Breast epithelium (tissue), 4 donors: Measurements from ENCODE around the gene KRT40. TPM values are rescaled to one million over a fixed set of nuclear protein-coding genes. Genes with fewer than 3 reads are reported as not detected.

ENCODE experiments used
- DNase-seq, 2 donors: peaks; one replicate each; pipeline ENCODE4 v3.0.0-alpha.2; 2019; ENCODE audit warnings: low spot score in 2 of 2
- H3K27ac ChIP-seq, 2 donors: fragments of 200-600 bp; sonication (generic) in 1 of 2; one replicate each; pipeline ENCODE4 v1.5.1; 2016 to 2019; ENCODE audit warnings: mild to moderate bottlenecking in 1 of 2
- H3K27me3 ChIP-seq, 2 donors: fragments of 200-600 bp; sonication (generic) in 1 of 2; one replicate each; pipeline versions ENCODE4 v1.5.1 to v1.6.0; 2017 to 2019; ENCODE audit warnings: control low read depth in 1 of 2, mild to moderate bottlenecking in 1 of 2
- H3K36me3 ChIP-seq: fragments of 200-600 bp; one replicate; pipeline ENCODE4 v1.5.1; 2019
- H3K4me1 ChIP-seq, 2 donors: fragments of 200-600 bp; sonication (generic); one replicate each; pipeline ENCODE4 v1.5.1; 2016 to 2019; ENCODE audit warnings: control low read depth in 1 of 2
- H3K4me3 ChIP-seq, 3 donors: fragments of 200-600 bp; sonication (generic); 1 replicate in 2 of 3; 2 replicates in 1 of 3; pipeline ENCODE4 v1.5.1; 2016 to 2019; ENCODE audit warnings: mild to moderate bottlenecking in 3 of 3, moderate library complexity in 2 of 3
- H3K9me3 ChIP-seq, 2 donors: fragments of 200-600 bp; sonication (generic) in 1 of 2; one replicate each; pipeline ENCODE4 v1.5.1; 2016 to 2019; ENCODE audit warnings: control low read depth in 1 of 2
- POLR2A ChIP-seq: fragments of 450-650 bp; IDR thresholded peaks from one replicate; pipeline ENCODE4 v1.6.1; 2016; ENCODE audit warnings: antibody characterized with exemption, mild to moderate bottlenecking, moderate library complexity
- POLR2AphosphoS5 ChIP-seq, 3 donors: sonication (generic); formaldehyde crosslinking; IDR thresholded peaks; one replicate each; pipeline ENCODE4 v1.6.1; 2017; ENCODE audit warnings: antibody characterized with exemption in 3 of 3
- intact Hi-C: fragments of 100-400 bp; cut with DNase I; formaldehyde crosslinking; loops from one replicate; pipeline ENCODE4 v1.15.1; 2023; ENCODE audit warnings: low total_unique reads
- total RNA-seq, 3 donors: library from RNA; depleted of rRNA; stranded (reverse); fragments of >200 nt; gene quantifications; one replicate each; pipeline ENCODE4 v1.1.0, GENCODE V29; 2016
- TF ChIP-seq, protein P1 (sequence below), 3 donors: fragments of 450-650 bp; IDR thresholded peaks; one replicate each; pipeline ENCODE4 v1.5.1; 2016 to 2017; ENCODE audit warnings: antibody characterized with exemption in 3 of 3, mild to moderate bottlenecking in 3 of 3, moderate library complexity in 3 of 3

The KRT40 gene
- total RNA-seq, 3 donors from 2014 or later, result 0.29 TPM; not detected in 2

DNA sequence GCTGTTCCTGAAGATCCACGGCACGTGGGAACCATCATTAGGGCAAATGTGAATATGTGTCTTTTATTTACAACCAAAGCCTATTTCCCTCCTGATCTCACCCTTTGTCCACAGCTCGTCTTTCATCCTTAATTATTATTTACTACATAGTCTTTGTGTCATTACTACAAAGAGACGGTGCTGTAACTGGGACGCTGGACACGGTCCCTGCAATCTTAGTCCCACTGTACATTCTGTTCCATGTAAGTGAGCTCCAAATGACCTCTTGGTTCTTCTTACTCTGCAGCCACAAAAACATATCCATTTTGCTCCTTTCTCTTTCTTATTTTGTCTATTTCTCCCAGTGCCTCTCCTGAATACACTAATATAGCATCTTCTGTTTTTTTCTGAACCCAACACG is 34.0 kb downstream of the KRT40 start:
- Histone ChIP-seq H3K4me3 (no peak overlapping the region), H3K27ac (no peak overlapping the region), H3K9me3 (no peaks in the 10 kb centered on the region), H3K27me3 (no peaks in the 10 kb centered on the region), H3K36me3 (no peaks in the 10 kb centered on the region), H3K4me1 (no peaks in the 10 kb centered on the region)
- DNase-seq, result no peak
- TF ChIP-seq POLR2A (no peak), POLR2AphosphoS5 (IDR thresholded peaks at IDR 0.05) (no peak)
- TF ChIP-seq, protein P1, sequence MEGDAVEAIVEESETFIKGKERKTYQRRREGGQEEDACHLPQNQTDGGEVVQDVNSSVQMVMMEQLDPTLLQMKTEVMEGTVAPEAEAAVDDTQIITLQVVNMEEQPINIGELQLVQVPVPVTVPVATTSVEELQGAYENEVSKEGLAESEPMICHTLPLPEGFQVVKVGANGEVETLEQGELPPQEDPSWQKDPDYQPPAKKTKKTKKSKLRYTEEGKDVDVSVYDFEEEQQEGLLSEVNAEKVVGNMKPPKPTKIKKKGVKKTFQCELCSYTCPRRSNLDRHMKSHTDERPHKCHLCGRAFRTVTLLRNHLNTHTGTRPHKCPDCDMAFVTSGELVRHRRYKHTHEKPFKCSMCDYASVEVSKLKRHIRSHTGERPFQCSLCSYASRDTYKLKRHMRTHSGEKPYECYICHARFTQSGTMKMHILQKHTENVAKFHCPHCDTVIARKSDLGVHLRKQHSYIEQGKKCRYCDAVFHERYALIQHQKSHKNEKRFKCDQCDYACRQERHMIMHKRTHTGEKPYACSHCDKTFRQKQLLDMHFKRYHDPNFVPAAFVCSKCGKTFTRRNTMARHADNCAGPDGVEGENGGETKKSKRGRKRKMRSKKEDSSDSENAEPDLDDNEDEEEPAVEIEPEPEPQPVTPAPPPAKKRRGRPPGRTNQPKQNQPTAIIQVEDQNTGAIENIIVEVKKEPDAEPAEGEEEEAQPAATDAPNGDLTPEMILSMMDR (IDR thresholded peaks at IDR 0.05), result no peak
- intact Hi-C loops, result no loop called here

DNA sequence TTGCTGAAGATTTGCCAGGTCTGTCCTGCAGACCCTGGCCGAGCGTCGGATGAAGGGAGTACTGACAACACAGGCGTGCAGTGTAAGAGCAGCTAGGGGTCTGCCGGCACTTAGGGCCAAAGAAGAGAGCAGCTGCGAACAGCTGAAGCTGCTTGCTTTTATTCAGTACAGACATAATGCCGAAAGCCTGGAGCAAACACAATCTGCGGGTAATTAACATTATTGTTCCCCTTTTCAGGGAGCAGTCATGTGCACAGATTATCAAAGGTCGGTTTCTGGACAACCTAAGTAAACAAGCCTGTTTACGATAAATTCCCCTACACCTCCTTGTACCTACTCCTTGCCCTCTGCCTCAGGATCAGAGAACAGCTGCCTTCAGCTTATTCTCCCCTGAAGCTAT is 34.7 kb downstream of the KRT40 start:
- H3K4me1 ChIP-seq, result no peaks in the 10 kb centered on the region
- no peaks in the 10 kb centered on the region for H3K36me3 ChIP-seq
- H3K27me3 ChIP-seq, result no peaks in the 10 kb centered on the region
- TF ChIP-seq POLR2A (no peak), POLR2AphosphoS5 (IDR thresholded peaks at IDR 0.05) (no peak)
- TF ChIP-seq, protein P1 (IDR thresholded peaks at IDR 0.05), result no peak
- intact Hi-C loops, result no loop called here
- H3K27ac ChIP-seq, result no peak overlapping the region
- no peak overlapping the region for H3K4me3 ChIP-seq
- H3K9me3 ChIP-seq, result no peaks in the 10 kb centered on the region
- no peak for DNase-seq

GRCh38 chr17:40947929-40948328 is 36.2 kb downstream of the KRT40 start:
- Histone ChIP-seq H3K27me3 (no peaks in the 10 kb centered on the region), H3K9me3 (no peaks in the 10 kb centered on the region), H3K36me3 (no peaks in the 10 kb centered on the region), H3K27ac (no peak overlapping the region), H3K4me1 (no peaks in the 10 kb centered on the region), H3K4me3 (no peak overlapping the region)
- intact Hi-C loops, result no loop called here
- TF ChIP-seq, protein P1 (IDR thresholded peaks at IDR 0.05), result no peak
- TF ChIP-seq POLR2AphosphoS5 (IDR thresholded peaks at IDR 0.05), result no peak
- DNase-seq, result no peak

DNA sequence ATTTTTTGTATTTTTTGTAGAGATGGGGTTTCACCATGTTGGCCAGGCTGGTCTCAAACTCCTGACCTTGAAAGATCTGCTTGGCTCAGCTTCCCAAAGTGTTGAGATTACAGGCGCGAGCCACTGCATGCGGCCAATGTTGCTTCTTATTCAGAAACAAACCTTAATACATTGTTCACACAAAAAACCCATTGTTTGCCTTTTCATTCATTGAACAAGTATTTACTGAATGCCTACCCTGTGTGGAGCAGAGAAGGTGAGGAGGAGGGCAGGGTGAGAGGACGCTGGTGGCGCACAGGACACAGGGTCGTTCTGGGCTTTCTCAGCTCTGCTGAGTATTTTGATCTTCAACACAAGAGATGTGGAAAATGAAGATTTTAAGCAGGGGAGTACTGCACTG is 38.7 kb downstream of the KRT40 start:
- no peak for DNase-seq
- Histone ChIP-seq H3K4me3 (no peak overlapping the region), H3K9me3 (no peaks in the 10 kb centered on the region), H3K27me3 (no peaks in the 10 kb centered on the region), H3K36me3 (no peaks in the 10 kb centered on the region), H3K27ac (no peak overlapping the region), H3K4me1 (no peaks in the 10 kb centered on the region)
- TF ChIP-seq, protein P1 (IDR thresholded peaks at IDR 0.05), result no peak
- TF ChIP-seq POLR2A, result no peak
- no peak for TF ChIP-seq POLR2AphosphoS5 (IDR thresholded peaks at IDR 0.05)
- intact Hi-C loops, result no loop called here

- intact Hi-C loops, result no loop called here
- DNase-seq, result no peak
- Histone ChIP-seq H3K4me3 (no peak overlapping the region), H3K9me3 (no peaks in the 10 kb centered on the region), H3K27ac (no peak overlapping the region), H3K4me1 (no peaks in the 10 kb centered on the region), H3K27me3 (no peaks in the 10 kb centered on the region), H3K36me3 (no peaks in the 10 kb centered on the region)
- TF ChIP-seq POLR2A (no peak), POLR2AphosphoS5 (IDR thresholded peaks at IDR 0.05) (no peak)
- TF ChIP-seq, protein P1 (IDR thresholded peaks at IDR 0.05), result no peak
These were observed 39.6 kb downstream of the KRT40 start for GRCh38 chr17:40944531-40944930.
